Neuronal stem cell (in vitro differentiated cells): Measurements from ENCODE around the gene OSER1.

Source experiments
- DNase-seq: peaks from one replicate; pipeline ENCODE4 v3.0.0-alpha.2; 2013; ENCODE audit warnings: low spot score
- H2AFZ ChIP-seq: one replicate; pipeline ENCODE4 v1.6.1; 2013; ENCODE audit warnings: mild to moderate bottlenecking, low read length, inconsistent platforms
- H2AK5ac ChIP-seq: 2 replicates; pipeline ENCODE4 v1.6.1; 2013; ENCODE audit warnings: low read depth, mild to moderate bottlenecking, inconsistent platforms, low read length, moderate library complexity, mixed read lengths
- H2BK120ac ChIP-seq: 2 replicates; pipeline ENCODE4 v1.6.1; 2013; ENCODE audit warnings: low read depth, mild to moderate bottlenecking, inconsistent platforms, low read length, moderate library complexity, mixed read lengths
- H2BK12ac ChIP-seq: one replicate; pipeline ENCODE4 v1.6.1; 2013; ENCODE audit warnings: low read length, inconsistent platforms
- H2BK15ac ChIP-seq: 2 replicates; pipeline ENCODE4 v1.6.1; 2013; ENCODE audit warnings: mild to moderate bottlenecking, low read length, inconsistent platforms, mixed read lengths
- H2BK5ac ChIP-seq: one replicate; pipeline ENCODE4 v1.6.1; 2013; ENCODE audit warnings: inconsistent platforms, mild to moderate bottlenecking, low read length, moderate library complexity
- H3K14ac ChIP-seq: one replicate; pipeline ENCODE4 v1.6.1; 2013; ENCODE audit warnings: low read length, inconsistent platforms
- H3K18ac ChIP-seq: 2 replicates; pipeline ENCODE4 v1.6.1; 2013; ENCODE audit warnings: low read length, inconsistent platforms
- H3K23ac ChIP-seq: 2 replicates; pipeline ENCODE4 v1.6.1; 2013; ENCODE audit warnings: low read depth, mild to moderate bottlenecking, mixed read lengths, low read length, inconsistent platforms; ENCODE audit not compliant: poor library complexity
- H3K27ac ChIP-seq: replicated peaks from 3 replicates; pipeline ENCODE4 v1.5.1; 2013; ENCODE audit warnings: low read length, inconsistent platforms
- H3K27me3 ChIP-seq, 3 experiments: 2 replicates each; pipeline ENCODE4 v1.6.1; 2013; ENCODE audit warnings: low read length in 3 of 3, mild to moderate bottlenecking in 2 of 3, inconsistent platforms in 1 of 3, low read depth in 1 of 3, mixed read lengths in 1 of 3, moderate library complexity in 1 of 3; ENCODE audit not compliant: control insufficient read depth in 3 of 3, insufficient read depth in 3 of 3
- H3K36me3 ChIP-seq, 2 donors: replicated peaks in 1 of 2; 2 replicates each; pipeline ENCODE4 v1.6.1; 2013; ENCODE audit warnings: low read length in 2 of 2; ENCODE audit not compliant: control insufficient read depth in 2 of 2, insufficient read depth in 2 of 2
- H3K4ac ChIP-seq: 2 replicates; pipeline ENCODE4 v1.6.1; 2013; ENCODE audit warnings: inconsistent platforms, mild to moderate bottlenecking, low read length, moderate library complexity
- H3K4me1 ChIP-seq, 2 donors: 1 replicate in 1 of 2; 2 replicates in 1 of 2; pipeline ENCODE4 v1.6.1; 2013; ENCODE audit warnings: low read length in 2 of 2, low read depth in 1 of 2; ENCODE audit not compliant: control insufficient read depth in 2 of 2, insufficient read depth in 1 of 2
- H3K4me2 ChIP-seq: one replicate; pipeline ENCODE4 v1.6.1; 2013; ENCODE audit warnings: mild to moderate bottlenecking, low read length, inconsistent platforms; ENCODE audit not compliant: insufficient read depth, poor library complexity, severe bottlenecking
- H3K4me3 ChIP-seq, 2 donors: 2 replicates each; pipeline ENCODE4 v1.5.1; 2013; ENCODE audit warnings: low read length in 2 of 2, mild to moderate bottlenecking in 2 of 2, inconsistent platforms in 1 of 2, moderate library complexity in 1 of 2
- H3K79me1 ChIP-seq: one replicate; pipeline ENCODE4 v1.6.1; 2013; ENCODE audit warnings: low read depth, mild to moderate bottlenecking, inconsistent platforms, low read length, moderate library complexity
- H3K9ac ChIP-seq: one replicate; pipeline ENCODE4 v1.6.1; 2013; ENCODE audit warnings: mild to moderate bottlenecking, low read depth, low read length, inconsistent platforms; ENCODE audit not compliant: poor library complexity
- H3K9me3 ChIP-seq, 2 donors: replicated peaks in 1 of 2; 2 replicates each; pipeline versions ENCODE3 to v1.6.1; 2013; ENCODE audit warnings: low read length in 2 of 2, mild to moderate bottlenecking in 2 of 2, inconsistent platforms in 1 of 2, low read depth in 1 of 2, mixed read lengths in 1 of 2, moderate library complexity in 1 of 2; ENCODE audit not compliant: control insufficient read depth in 2 of 2, insufficient read depth in 1 of 2
- H4K8ac ChIP-seq: one replicate; pipeline ENCODE4 v1.6.1; 2013; ENCODE audit warnings: low read depth, mild to moderate bottlenecking, inconsistent platforms, low read length, moderate library complexity
- H4K91ac ChIP-seq: one replicate; pipeline ENCODE4 v1.6.1; 2013; ENCODE audit warnings: low read length, low read depth, mild to moderate bottlenecking, inconsistent platforms; ENCODE audit not compliant: poor library complexity
- WGBS, 2 donors: extraction: QIAGEN DNeasy Blood & Tissue Kit; methylation state at CpG; one replicate each; pipeline ENCODE4 v1.1.7; 2013; ENCODE audit warnings: missing lambda C conversion rate in 2 of 2, mixed read lengths in 1 of 2; ENCODE audit not compliant: insufficient read length in 2 of 2, insufficient replicate concordance in 1 of 2; ENCODE audit errors: extremely low coverage in 2 of 2; 5-methylcytosine and 5-hydroxymethylcytosine counted together

Gene OSER1

GRCh38 chr20:44183282-44183681 is 27.3 kb downstream of the OSER1 start:
- Histone ChIP-seq H2BK120ac (no peak overlapping the region), H3K9me3 (no peaks in the 10 kb centered on the region), H3K4me1 (peaks cover 19 to 20% of the 10 kb centered on the region in 2 donors), H3K4me3 (no peak overlapping the region), H2BK12ac (no peak overlapping the region), H2BK15ac (no peak overlapping the region), H4K91ac (no peak overlapping the region), H3K18ac (peak overlapping the region; percentile 11), H3K27ac (no peak overlapping the region), H3K36me3 (no peaks in the 10 kb centered on the region), H2AK5ac (no peak overlapping the region), H3K9ac (no peak overlapping the region), H2BK5ac (no peak overlapping the region), H3K27me3 (peaks cover 0 to 41% (median 0%) of the 10 kb centered on the region in 3 experiments), H3K4me2 (no peak overlapping the region), H3K23ac (no peak overlapping the region), H3K4ac (no peak overlapping the region), H2AFZ (no peak overlapping the region), H3K14ac (no peak overlapping the region), H3K79me1 (no peaks in the 10 kb centered on the region), H4K8ac (no peak overlapping the region)
- DNase-seq: no peak
- no CpG with 5 or more reads among the region's 7 CpGs for WGBS, 2 donors

- no peaks in the 10 kb centered on the region for H3K36me3 ChIP-seq
- no peak overlapping the region for H3K4me3 ChIP-seq
- H2BK120ac ChIP-seq: no peak overlapping the region
- H3K27me3 ChIP-seq: peaks cover 0 to 41% (median 0%) of the 10 kb centered on the region in 3 experiments
- no peak for DNase-seq
- H2BK15ac ChIP-seq: no peak overlapping the region
- no peak overlapping the region for H3K23ac ChIP-seq
- no peak overlapping the region for H4K91ac ChIP-seq
- H2AFZ ChIP-seq: no peak overlapping the region
- no peak overlapping the region for H2BK12ac ChIP-seq
- no peaks in the 10 kb centered on the region for H3K79me1 ChIP-seq
- H3K14ac ChIP-seq: no peak overlapping the region
- peaks cover 19 to 20% of the 10 kb centered on the region in 2 donors for H3K4me1 ChIP-seq
- H2BK5ac ChIP-seq: no peak overlapping the region
- H3K9me3 ChIP-seq: peaks cover 0 to under 1% of the 10 kb centered on the region in 2 donors
- H3K4me2 ChIP-seq: no peak overlapping the region
- H3K27ac ChIP-seq: no peak overlapping the region
- H3K18ac ChIP-seq: no peak overlapping the region
- H4K8ac ChIP-seq: no peak overlapping the region
- WGBS, 2 donors: no CpG with 5 or more reads among the region's 3 CpGs
- H3K9ac ChIP-seq: no peak overlapping the region
- H3K4ac ChIP-seq: no peak overlapping the region
- H2AK5ac ChIP-seq: no peak overlapping the region
Measured at GRCh38 chr20:44182863-44183262, 27.7 kb downstream of the OSER1 start.

- Histone ChIP-seq H3K27me3 (peaks cover 0 to 40% (median 0%) of the 10 kb centered on the region in 3 experiments), H3K18ac (no peak overlapping the region), H3K4me2 (no peak overlapping the region), H3K9me3 (peaks cover 0 to 2% of the 10 kb centered on the region in 2 donors), H3K4me1 (peaks cover 14 to 15% of the 10 kb centered on the region in 2 donors), H3K23ac (no peak overlapping the region), H3K9ac (no peak overlapping the region), H2BK15ac (no peak overlapping the region), H3K4me3 (no peak overlapping the region), H2BK12ac (no peak overlapping the region), H3K36me3 (no peaks in the 10 kb centered on the region), H4K8ac (no peak overlapping the region), H3K14ac (no peak overlapping the region), H2AFZ (no peak overlapping the region), H2AK5ac (no peak overlapping the region), H2BK5ac (no peak overlapping the region), H2BK120ac (no peak overlapping the region), H3K27ac (no peak overlapping the region), H3K79me1 (no peaks in the 10 kb centered on the region), H4K91ac (no peak overlapping the region), H3K4ac (no peak overlapping the region)
- no peak for DNase-seq
- no CpG with 5 or more reads among the region's 13 CpGs for WGBS, 2 donors
Measured at GRCh38 chr20:44182135-44182765, 28.3 kb downstream of the OSER1 start.

- Histone ChIP-seq H3K9me3 (peaks cover 0 to 2% of the 10 kb centered on the region in 2 donors), H3K23ac (no peak overlapping the region), H4K8ac (no peak overlapping the region), H2BK15ac (no peak overlapping the region), H3K36me3 (no peaks in the 10 kb centered on the region), H3K27me3 (peaks cover 0 to 34% (median 0%) of the 10 kb centered on the region in 3 experiments), H3K9ac (no peak overlapping the region), H2BK12ac (no peak overlapping the region), H2AFZ (no peak overlapping the region), H3K18ac (no peak overlapping the region), H3K4me2 (no peak overlapping the region), H3K27ac (no peak overlapping the region), H3K4me1 (peaks cover 12 to 13% of the 10 kb centered on the region in 2 donors), H3K4me3 (no peak overlapping the region), H2BK5ac (no peak overlapping the region), H4K91ac (no peak overlapping the region), H3K4ac (no peak overlapping the region), H2AK5ac (no peak overlapping the region), H3K14ac (no peak overlapping the region), H3K79me1 (no peaks in the 10 kb centered on the region), H2BK120ac (no peak overlapping the region)
- no peak for DNase-seq
- no CpG with 5 or more reads among the region's 11 CpGs for WGBS, 2 donors
Measured at GRCh38 chr20:44181611-44182010, 29.0 kb downstream of the OSER1 start.
